ENCODE measurements around the gene CDT1. TPM values are rescaled to one million over a fixed set of nuclear protein-coding genes. Genes with fewer than 3 reads are reported as not detected.

Gene CDT1
- total RNA-seq, 3 donors from 2014 or later: 1.3 to 3.3 (median 3.2) TPM

DNA sequence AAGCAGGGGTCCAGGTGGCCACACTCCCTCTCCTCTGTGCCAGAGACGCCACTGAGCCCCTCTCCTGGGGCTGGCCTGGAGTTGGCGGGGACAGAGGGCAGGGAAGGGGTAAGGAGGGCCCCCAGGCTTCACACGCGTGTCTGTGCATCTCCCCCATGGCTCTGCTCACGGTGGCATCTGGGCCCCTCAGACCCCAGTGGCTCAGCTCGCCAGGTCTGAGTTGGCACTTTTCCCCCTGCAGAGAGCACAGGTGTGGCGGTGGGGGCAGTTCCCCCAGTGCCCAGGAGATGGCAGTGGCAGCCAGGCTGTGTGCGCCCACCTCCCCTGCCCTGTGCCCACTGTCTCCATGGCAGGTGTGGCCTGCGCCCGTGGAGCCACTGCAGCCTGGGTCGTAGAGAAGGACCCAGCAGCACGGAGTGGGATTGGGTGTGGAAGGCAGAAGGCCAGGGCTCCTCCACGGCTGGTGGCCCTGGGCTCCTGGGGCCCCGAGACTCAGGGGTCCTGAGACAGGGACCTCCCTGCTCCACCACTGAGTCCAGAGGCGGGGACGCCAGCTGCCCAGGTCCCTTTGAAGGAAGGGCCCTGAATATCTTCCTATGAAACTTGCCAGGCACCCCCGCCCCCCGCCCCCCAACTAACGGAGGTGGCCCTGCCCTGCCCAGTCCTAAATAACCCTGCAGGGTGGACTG, 12.5 kb downstream of the CDT1 start:
- no peaks in the 10 kb centered on the region for H3K27me3 ChIP-seq
- H3K9me3 ChIP-seq: no peaks in the 10 kb centered on the region
- no peak overlapping the region for H3K27ac ChIP-seq
- intact Hi-C loops (cut with DNase I; ENCODE audit: low total_unique reads): no loop called here
- H3K4me1 ChIP-seq: peaks cover 0 to under 1% of the 10 kb centered on the region in 2 donors
- no peak overlapping the region for H3K4me3 ChIP-seq
- no peaks in the 10 kb centered on the region for H3K36me3 ChIP-seq
- DNase-seq (ENCODE audit: low spot score in 2 of 2): no peak
- TF ChIP-seq, protein P1, sequence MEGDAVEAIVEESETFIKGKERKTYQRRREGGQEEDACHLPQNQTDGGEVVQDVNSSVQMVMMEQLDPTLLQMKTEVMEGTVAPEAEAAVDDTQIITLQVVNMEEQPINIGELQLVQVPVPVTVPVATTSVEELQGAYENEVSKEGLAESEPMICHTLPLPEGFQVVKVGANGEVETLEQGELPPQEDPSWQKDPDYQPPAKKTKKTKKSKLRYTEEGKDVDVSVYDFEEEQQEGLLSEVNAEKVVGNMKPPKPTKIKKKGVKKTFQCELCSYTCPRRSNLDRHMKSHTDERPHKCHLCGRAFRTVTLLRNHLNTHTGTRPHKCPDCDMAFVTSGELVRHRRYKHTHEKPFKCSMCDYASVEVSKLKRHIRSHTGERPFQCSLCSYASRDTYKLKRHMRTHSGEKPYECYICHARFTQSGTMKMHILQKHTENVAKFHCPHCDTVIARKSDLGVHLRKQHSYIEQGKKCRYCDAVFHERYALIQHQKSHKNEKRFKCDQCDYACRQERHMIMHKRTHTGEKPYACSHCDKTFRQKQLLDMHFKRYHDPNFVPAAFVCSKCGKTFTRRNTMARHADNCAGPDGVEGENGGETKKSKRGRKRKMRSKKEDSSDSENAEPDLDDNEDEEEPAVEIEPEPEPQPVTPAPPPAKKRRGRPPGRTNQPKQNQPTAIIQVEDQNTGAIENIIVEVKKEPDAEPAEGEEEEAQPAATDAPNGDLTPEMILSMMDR (IDR thresholded peaks at IDR 0.05): peak; percentile 18 to 65 (median 55)
- no peak for TF ChIP-seq POLR2AphosphoS5 (IDR thresholded peaks at IDR 0.05)

DNA sequence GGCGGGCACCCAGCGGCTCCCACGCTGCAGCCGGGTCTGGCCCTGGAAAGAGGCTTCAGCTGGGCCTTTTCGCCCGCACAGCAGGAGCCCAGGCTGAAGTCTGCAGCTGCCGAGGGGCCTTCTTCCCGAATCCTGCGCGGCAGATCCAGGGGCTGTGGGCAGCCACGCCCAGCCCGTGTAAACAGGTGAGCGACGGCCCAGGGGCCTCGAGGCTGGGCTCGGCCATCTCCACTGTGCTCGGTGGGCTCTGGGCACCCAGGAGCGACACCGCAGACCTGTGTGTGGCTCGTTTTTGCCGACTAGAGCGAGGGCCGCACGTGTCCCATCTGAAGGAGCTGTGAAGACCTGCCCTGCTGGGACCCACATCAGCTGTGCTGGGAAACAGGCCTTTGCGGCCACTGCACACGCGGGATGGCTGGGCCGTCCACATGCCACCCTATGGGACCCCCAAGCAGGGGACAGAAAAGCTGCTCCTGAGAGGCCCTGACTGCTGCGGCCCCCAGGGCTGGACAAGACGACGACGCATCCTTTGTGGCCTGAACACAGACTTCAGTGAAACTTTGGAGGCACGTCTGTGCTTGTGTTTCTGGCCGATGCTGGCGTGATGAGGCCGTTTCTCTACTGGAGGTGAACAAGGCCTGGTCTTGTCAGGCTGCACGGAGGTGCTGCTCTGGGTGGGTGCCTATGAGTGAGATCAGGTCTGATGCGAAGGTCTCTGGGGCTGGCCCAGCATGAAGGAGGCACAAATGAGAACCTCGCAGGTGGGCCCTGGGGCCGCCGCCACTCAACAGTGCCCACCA, 13.3 kb downstream of the CDT1 start:
- H3K4me1 ChIP-seq: no peaks in the 10 kb centered on the region
- H3K27me3 ChIP-seq: no peaks in the 10 kb centered on the region
- no peak overlapping the region for H3K27ac ChIP-seq
- H3K36me3 ChIP-seq: no peaks in the 10 kb centered on the region
- intact Hi-C loops (cut with DNase I; ENCODE audit: low total_unique reads): no loop called here
- TF ChIP-seq, protein P1 (IDR thresholded peaks at IDR 0.05): no peak
- TF ChIP-seq POLR2A (IDR thresholded peaks at IDR 0.05) (no peak), POLR2AphosphoS5 (IDR thresholded peaks at IDR 0.05) (no peak)
- no peaks in the 10 kb centered on the region for H3K9me3 ChIP-seq
- no peak for DNase-seq (ENCODE audit: low spot score in 2 of 2)
- no peak overlapping the region for H3K4me3 ChIP-seq

DNA sequence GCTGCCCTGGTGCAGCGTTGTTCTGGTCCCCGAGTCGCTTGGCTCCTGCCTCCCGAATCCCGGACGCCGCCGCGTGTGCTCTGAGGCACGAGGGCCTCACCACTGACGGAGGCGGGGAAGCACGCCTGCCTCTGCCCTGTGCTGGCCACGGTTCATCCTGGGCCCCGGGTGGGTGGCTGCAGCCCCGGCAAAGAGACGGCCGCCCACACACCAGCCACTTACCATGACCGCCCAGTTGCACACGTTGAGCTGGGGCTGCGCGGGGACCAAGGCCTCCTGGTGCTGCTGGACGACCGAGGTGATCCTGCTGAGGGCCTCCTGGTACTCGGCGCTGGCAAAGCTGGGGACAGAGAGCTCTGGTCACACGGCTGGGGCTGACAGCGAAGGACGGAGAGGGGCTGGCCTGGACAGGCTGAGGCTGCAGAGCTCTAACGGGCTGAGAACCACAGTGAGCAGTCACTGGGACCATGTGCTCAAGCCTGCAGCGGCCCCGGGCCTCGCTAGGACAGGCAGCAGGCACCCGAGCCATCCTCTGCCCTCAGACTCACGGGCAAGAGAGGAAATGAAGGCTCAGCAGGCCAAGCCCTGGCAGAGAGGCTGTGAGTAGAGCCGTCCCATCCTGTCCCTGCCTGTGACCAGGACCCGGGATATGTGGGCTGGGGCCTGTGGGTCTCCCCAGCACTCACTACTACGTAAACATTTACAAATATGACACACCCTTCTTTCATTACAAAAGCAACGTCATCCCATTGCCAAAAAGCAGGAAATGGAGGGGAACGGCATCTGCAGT, 14.4 kb downstream of the CDT1 start:
- H3K4me3 ChIP-seq: no peak overlapping the region
- H3K36me3 ChIP-seq: no peaks in the 10 kb centered on the region
- no peak overlapping the region for H3K27ac ChIP-seq
- H3K9me3 ChIP-seq: no peaks in the 10 kb centered on the region
- no peak for DNase-seq (ENCODE audit: low spot score in 2 of 2)
- intact Hi-C loops (cut with DNase I; ENCODE audit: low total_unique reads): no loop called here
- TF ChIP-seq POLR2A (IDR thresholded peaks at IDR 0.05) (no peak), POLR2AphosphoS5 (IDR thresholded peaks at IDR 0.05) (no peak)
- TF ChIP-seq, protein P1 (IDR thresholded peaks at IDR 0.05): no peak
- H3K4me1 ChIP-seq: no peaks in the 10 kb centered on the region
- H3K27me3 ChIP-seq: no peaks in the 10 kb centered on the region

DNA sequence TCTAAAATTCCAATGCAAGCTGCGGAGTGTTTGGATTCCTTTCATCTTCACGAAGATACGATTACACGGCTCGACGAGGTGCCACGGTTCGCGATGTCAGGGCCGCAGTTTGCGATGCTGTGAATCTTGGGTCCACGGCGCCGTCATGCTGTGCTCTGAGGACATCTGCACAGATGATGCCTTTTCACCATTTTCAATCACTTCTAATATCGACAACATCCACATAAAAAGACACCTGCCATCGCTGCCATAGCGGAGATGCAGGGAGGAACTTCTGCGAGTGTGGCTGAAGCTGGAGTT, 14.9 kb downstream of the CDT1 start:
- no peak for DNase-seq (ENCODE audit: low spot score in 2 of 2)
- H3K4me1 ChIP-seq: no peaks in the 10 kb centered on the region
- intact Hi-C loops (cut with DNase I; ENCODE audit: low total_unique reads): no loop called here
- H3K27me3 ChIP-seq: no peaks in the 10 kb centered on the region
- no peaks in the 10 kb centered on the region for H3K9me3 ChIP-seq
- H3K4me3 ChIP-seq: no peak overlapping the region
- H3K36me3 ChIP-seq: no peaks in the 10 kb centered on the region
- TF ChIP-seq, protein P1 (IDR thresholded peaks at IDR 0.05): no peak
- TF ChIP-seq POLR2AphosphoS5 (IDR thresholded peaks at IDR 0.05): no peak
- TF ChIP-seq POLR2A (IDR thresholded peaks at IDR 0.05): no peak
- H3K27ac ChIP-seq: no peak overlapping the region

DNA sequence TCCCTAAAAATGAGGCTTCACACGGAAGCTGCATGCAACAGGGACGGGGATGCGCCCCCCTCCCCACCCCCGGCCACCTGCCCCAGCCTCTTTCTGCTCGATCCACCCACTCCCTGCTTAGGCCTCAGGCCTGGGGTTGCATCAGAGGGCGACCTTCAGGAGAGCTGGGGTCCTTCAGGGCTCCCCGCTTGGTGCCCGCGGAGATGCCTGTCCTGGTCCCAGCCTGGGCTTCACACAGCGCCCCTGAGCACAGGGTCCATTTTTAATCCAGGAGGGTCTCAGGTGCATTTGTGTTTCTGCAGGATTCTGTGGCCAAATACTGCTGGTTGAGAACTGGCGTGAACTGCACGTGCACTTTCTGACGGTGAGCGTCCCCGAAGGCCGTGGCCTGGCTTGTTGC, 15.5 kb downstream of the CDT1 start:
- no peaks in the 10 kb centered on the region for H3K9me3 ChIP-seq
- H3K4me1 ChIP-seq: no peaks in the 10 kb centered on the region
- H3K27me3 ChIP-seq: no peaks in the 10 kb centered on the region
- no peak overlapping the region for H3K27ac ChIP-seq
- H3K36me3 ChIP-seq: no peaks in the 10 kb centered on the region
- intact Hi-C loops (cut with DNase I; ENCODE audit: low total_unique reads): no loop called here
- H3K4me3 ChIP-seq: no peak overlapping the region
- no peak for DNase-seq (ENCODE audit: low spot score in 2 of 2)
- no peak for TF ChIP-seq POLR2A (IDR thresholded peaks at IDR 0.05)
- TF ChIP-seq, protein P1 (IDR thresholded peaks at IDR 0.05): no peak
- no peak for TF ChIP-seq POLR2AphosphoS5 (IDR thresholded peaks at IDR 0.05)
